Calu3 (cell line): Measurements from ENCODE around the gene NHEJ1. TPM values are rescaled to one million over a fixed set of nuclear protein-coding genes. Genes with fewer than 3 reads are reported as not detected.

Experiments used
- BruUV-seq: library from RNA; stranded (reverse); fragments of 400-500 nt; replicated peaks from 2 replicates; lab custom pipeline; 2021; lab: Mats Ljungman, UMichigan
- CTCF ChIA-PET: fragments of 300-600 bp; sonication (Branson Sonifier 250); formaldehyde crosslinking; loops from one replicate; lab custom pipeline; 2022; ENCODE audit warnings: antibody characterized with exemption; lab: Charles Lee
- DNase-seq: peaks from one replicate; pipeline ENCODE4 v3.0.0; 2022
- H3K27ac Mint-ChIP-seq: one replicate; pipeline ENCODE4 v1.8.0; 2022; ENCODE audit warnings: mixed read lengths; ENCODE audit not compliant: unreplicated experiment
- H3K27me3 Mint-ChIP-seq: one replicate; pipeline ENCODE4 v1.8.0; 2022; ENCODE audit warnings: mixed read lengths; ENCODE audit not compliant: unreplicated experiment
- H3K36me3 Mint-ChIP-seq: one replicate; pipeline ENCODE4 v1.8.0; 2022; ENCODE audit warnings: mild to moderate bottlenecking, moderate library complexity, mixed read lengths; ENCODE audit not compliant: insufficient read depth, unreplicated experiment
- H3K4me1 Mint-ChIP-seq: one replicate; pipeline ENCODE4 v1.8.0; 2022; ENCODE audit warnings: mild to moderate bottlenecking, low read depth, mixed read lengths; ENCODE audit not compliant: unreplicated experiment
- H3K4me3 Mint-ChIP-seq: one replicate; pipeline ENCODE4 v1.8.0; 2022; ENCODE audit warnings: mild to moderate bottlenecking, low read depth, moderate library complexity, mixed read lengths; ENCODE audit not compliant: unreplicated experiment
- H3K9me3 Mint-ChIP-seq: one replicate; pipeline ENCODE4 v1.8.0; 2022; ENCODE audit warnings: low read depth, mixed read lengths; ENCODE audit not compliant: unreplicated experiment
- intact Hi-C: fragments of 100-400 bp; cut with micrococcal nuclease; formaldehyde crosslinking; loops from one replicate; pipeline ENCODE4 v1.10.0; 2022; ENCODE audit not compliant: unreplicated experiment
- total RNA-seq: library from RNA; stranded (reverse); gene quantifications from 2 replicates; pipeline ENCODE4 v1.2.3, GENCODE V29; 2022
- TF ChIP-seq, protein P1 (sequence below): fragments of 200-600 bp; IDR thresholded peaks from one replicate; pipeline ENCODE4 v1.8.0; 2022; ENCODE audit warnings: antibody characterized with exemption; ENCODE audit not compliant: unreplicated experiment

The NHEJ1 gene
- total RNA-seq, 1 experiment from 2014 or later: 12.4 TPM

DNA sequence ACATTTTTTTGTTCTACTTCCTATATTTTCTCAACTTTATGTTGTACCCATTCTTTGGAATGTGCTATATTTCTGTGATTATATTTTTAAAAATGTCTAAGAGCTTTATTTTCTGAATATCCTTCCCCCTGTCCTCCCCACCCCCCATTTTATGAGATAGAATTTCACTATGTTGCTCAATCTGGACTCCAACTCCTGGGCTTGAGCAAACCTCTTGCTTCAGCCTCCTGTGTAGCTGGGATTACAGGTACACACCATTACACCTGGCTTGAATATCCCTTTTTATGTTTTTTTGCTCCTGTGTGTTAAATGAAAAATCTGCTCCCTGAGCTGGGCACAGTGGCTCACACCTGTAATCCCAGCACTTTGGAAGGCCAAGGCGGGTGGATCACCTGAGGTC is 36.8 kb upstream of the NHEJ1 start:
- BruUV-seq: no TSS peak
- peaks cover 25% of the 10 kb centered on the region for H3K27me3 Mint-ChIP-seq
- no peaks in the 10 kb centered on the region for H3K36me3 Mint-ChIP-seq
- H3K27ac Mint-ChIP-seq: no peak overlapping the region
- H3K4me3 Mint-ChIP-seq: no peak overlapping the region
- no peaks in the 10 kb centered on the region for H3K9me3 Mint-ChIP-seq
- TF ChIP-seq, protein P1, sequence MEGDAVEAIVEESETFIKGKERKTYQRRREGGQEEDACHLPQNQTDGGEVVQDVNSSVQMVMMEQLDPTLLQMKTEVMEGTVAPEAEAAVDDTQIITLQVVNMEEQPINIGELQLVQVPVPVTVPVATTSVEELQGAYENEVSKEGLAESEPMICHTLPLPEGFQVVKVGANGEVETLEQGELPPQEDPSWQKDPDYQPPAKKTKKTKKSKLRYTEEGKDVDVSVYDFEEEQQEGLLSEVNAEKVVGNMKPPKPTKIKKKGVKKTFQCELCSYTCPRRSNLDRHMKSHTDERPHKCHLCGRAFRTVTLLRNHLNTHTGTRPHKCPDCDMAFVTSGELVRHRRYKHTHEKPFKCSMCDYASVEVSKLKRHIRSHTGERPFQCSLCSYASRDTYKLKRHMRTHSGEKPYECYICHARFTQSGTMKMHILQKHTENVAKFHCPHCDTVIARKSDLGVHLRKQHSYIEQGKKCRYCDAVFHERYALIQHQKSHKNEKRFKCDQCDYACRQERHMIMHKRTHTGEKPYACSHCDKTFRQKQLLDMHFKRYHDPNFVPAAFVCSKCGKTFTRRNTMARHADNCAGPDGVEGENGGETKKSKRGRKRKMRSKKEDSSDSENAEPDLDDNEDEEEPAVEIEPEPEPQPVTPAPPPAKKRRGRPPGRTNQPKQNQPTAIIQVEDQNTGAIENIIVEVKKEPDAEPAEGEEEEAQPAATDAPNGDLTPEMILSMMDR: no peak
- CTCF ChIA-PET: no interaction called here
- DNase-seq: no peak
- no peaks in the 10 kb centered on the region for H3K4me1 Mint-ChIP-seq
- intact Hi-C loops: no loop called here

DNA sequence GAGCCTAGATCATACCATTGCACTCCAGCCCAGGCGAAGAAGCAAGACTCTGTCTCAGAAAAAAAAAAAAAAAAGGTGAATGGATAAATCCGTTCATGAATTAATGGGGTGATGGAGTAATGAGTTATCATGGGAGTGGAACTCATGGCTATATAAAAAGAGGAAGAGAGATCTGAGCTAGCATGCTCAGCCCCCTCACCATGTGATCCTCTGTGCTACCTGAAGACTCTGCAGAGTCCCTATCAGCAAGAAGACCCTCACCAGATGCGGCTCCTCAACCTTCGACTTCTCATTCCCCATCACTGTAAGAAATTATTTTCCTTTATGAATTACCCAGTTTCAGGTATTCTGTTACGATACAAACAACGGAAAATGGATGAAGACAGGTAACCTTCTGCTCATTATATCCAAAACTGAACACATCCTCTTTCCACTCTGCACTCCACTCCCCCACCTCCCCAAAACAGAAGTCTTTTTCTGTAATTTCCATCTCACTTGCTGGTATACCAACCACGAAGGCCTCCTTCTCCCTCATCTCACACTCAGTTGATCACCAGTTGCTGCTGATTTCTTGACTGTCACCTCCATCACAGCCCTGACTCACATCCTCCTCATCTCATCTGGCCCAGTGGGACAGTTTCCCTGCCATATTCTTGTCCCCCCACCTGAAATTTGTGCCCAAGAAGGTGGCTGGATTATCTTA is 26.3 kb upstream of the NHEJ1 start:
- no peaks in the 10 kb centered on the region for H3K27me3 Mint-ChIP-seq
- CTCF ChIA-PET: no interaction called here
- intact Hi-C loops: no loop called here
- no peak for DNase-seq
- BruUV-seq: no TSS peak
- H3K4me1 Mint-ChIP-seq: no peaks in the 10 kb centered on the region
- H3K36me3 Mint-ChIP-seq: peaks cover 8% of the 10 kb centered on the region
- TF ChIP-seq, protein P1: no peak
- no peak overlapping the region for H3K4me3 Mint-ChIP-seq
- H3K27ac Mint-ChIP-seq: no peak overlapping the region
- H3K9me3 Mint-ChIP-seq: no peaks in the 10 kb centered on the region

DNA sequence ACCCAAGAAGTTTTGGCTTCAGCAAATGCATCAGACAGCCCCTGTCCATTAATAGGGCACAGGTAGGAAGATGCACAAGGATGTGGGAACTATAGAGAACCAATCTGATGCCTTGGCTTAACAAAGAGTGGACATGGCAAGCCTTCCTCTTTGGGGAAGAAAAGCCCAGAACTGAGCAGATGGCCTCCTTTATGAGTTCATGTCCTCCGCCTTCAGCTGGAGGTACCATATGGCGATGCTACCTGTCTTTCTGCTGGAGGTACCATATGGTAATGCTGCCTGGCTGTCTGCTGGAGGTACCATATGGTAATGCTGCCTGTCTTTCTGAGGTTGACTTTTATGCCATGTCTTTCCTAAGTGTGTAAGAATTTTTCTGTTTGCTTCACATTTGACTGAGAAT is 23.5 kb upstream of the NHEJ1 start:
- H3K4me1 Mint-ChIP-seq: peaks cover 4% of the 10 kb centered on the region
- CTCF ChIA-PET: interaction anchor here (1.6 kb wide), 1 partner anchor 13 kb away, joined by 3 read pairs; no protein-coding TSS in a partner anchor
- H3K9me3 Mint-ChIP-seq: no peaks in the 10 kb centered on the region
- no peak overlapping the region for H3K4me3 Mint-ChIP-seq
- DNase-seq: no peak
- no TSS peak for BruUV-seq
- no peaks in the 10 kb centered on the region for H3K27me3 Mint-ChIP-seq
- TF ChIP-seq, protein P1: no peak
- H3K36me3 Mint-ChIP-seq: peaks cover 10% of the 10 kb centered on the region
- no peak overlapping the region for H3K27ac Mint-ChIP-seq
- intact Hi-C loops: no loop called here

DNA sequence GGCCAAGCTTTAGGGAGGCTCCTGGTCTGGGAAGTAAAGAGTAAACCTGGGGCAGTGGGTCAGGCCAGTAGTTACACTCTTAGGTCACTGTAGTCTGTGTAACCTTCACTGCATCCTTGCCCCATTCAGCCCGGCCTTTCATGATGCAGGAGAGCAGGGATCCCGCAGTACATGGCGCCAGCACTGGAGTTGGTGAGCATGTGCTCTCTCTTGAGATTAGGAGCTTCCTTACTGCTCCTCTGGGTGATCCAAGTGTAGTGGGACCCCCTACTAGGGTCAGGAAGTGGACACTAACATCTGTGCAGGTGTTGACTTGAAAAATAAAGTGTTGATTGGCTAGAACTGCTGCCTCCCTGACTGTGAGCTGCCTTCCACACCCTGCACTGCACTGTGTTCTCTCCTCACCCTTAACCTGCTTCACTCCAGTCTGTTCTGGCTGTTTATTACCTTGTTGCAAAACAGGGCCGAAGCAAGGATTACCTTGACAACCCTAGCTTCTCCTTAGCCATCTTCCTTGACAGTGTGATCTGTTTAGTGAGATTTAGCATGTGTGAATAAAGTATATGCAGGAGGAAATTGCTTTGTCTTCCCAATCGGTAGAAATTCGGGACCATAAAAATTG is 22.6 kb upstream of the NHEJ1 start:
- TF ChIP-seq, protein P1: no peak
- DNase-seq: no peak
- Mint-ChIP-seq H3K4me1 (peaks cover 12% of the 10 kb centered on the region), H3K27me3 (no peaks in the 10 kb centered on the region), H3K27ac (no peak overlapping the region), H3K9me3 (no peaks in the 10 kb centered on the region), H3K4me3 (no peak overlapping the region), H3K36me3 (peaks cover 19% of the 10 kb centered on the region)
- intact Hi-C loops: no loop called here
- BruUV-seq: no TSS peak
- CTCF ChIA-PET: interaction anchor here (1.6 kb wide), 1 partner anchor 12 kb away, joined by 3 read pairs; no protein-coding TSS in a partner anchor
